B cell (primary cell): ENCODE data around the gene AUTS2.

Experiments
- EZH2 ChIP-seq: IDR thresholded peaks from 2 replicates; pipeline ENCODE4 v1.6.1; 2012; ENCODE audit warnings: borderline replicate concordance, low read depth, mild to moderate bottlenecking, moderate library complexity, low read length; ENCODE audit not compliant: insufficient read depth, poor library complexity, severe bottlenecking
- TF ChIP-seq, protein P1 (sequence below): fragments of 200-600 bp; IDR thresholded peaks from one replicate; pipeline ENCODE4 v1.8.0; 2022; ENCODE audit warnings: antibody characterized with exemption, mild to moderate bottlenecking

DNA sequence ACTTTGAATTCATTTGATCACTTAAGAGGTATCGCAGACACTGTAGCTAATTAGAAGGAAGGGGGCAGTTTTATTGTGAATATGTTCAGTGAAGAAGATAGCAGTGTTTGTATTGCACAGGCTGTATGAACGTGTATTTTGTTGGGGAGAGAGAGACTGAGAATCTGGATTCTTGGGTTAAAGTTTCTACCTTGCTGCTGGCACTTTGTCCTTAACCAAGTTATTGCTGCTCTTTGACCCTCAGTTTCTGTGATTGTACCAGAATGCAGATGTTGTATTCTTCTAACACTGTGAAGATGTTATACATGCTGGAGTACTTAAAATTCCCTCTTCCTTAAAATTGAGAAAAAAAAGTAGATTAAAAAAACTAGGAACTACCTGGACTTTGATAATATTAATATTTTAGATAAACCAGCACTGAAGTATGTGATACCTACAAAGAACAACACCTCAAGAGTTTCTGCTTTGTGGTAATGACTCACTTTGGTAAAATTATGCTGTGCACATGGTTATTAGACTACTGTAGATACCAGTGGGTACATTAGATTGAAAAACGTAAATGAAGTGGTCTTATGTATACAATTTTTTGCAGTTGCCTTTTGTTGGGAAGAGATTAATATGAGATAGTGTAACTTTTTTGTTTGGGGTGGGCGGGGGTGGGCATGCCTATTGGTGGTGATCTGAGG, 321.3 kb downstream of the AUTS2 start:
- TF ChIP-seq, protein P1, sequence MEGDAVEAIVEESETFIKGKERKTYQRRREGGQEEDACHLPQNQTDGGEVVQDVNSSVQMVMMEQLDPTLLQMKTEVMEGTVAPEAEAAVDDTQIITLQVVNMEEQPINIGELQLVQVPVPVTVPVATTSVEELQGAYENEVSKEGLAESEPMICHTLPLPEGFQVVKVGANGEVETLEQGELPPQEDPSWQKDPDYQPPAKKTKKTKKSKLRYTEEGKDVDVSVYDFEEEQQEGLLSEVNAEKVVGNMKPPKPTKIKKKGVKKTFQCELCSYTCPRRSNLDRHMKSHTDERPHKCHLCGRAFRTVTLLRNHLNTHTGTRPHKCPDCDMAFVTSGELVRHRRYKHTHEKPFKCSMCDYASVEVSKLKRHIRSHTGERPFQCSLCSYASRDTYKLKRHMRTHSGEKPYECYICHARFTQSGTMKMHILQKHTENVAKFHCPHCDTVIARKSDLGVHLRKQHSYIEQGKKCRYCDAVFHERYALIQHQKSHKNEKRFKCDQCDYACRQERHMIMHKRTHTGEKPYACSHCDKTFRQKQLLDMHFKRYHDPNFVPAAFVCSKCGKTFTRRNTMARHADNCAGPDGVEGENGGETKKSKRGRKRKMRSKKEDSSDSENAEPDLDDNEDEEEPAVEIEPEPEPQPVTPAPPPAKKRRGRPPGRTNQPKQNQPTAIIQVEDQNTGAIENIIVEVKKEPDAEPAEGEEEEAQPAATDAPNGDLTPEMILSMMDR = no peak
- TF ChIP-seq EZH2 = no peak
